K562 (cell line): ENCODE results near the gene GALNT7. TPM values are rescaled to one million over a fixed set of nuclear protein-coding genes. Genes with fewer than 3 reads are reported as not detected.

Experiments
- ATF7 ChIP-seq: fragments of 450-650 bp; IDR thresholded peaks from 2 replicates; pipeline ENCODE4 v1.7.1; 2014; ENCODE audit warnings: mild to moderate bottlenecking, moderate library complexity
- CTBP1 ChIP-seq: fragments of 450-650 bp; IDR thresholded peaks from 2 replicates; pipeline ENCODE4 v1.6.1; 2016; ENCODE audit warnings: borderline replicate concordance
- CXXC5 ChIP-seq: fragments of 250-450 bp; sonication (Bioruptor Pico); IDR thresholded peaks from 2 replicates; pipeline ENCODE4 v1.8.0; 2022; ENCODE audit warnings: inconsistent platforms, mild to moderate bottlenecking, moderate library complexity
- DPF2 ChIP-seq: fragments of 450-650 bp; IDR thresholded peaks from 2 replicates; pipeline ENCODE4 v1.6.1; 2016
- ESRRA ChIP-seq: fragments of 450-650 bp; IDR thresholded peaks from 2 replicates; pipeline ENCODE4 v1.6.1; 2014; ENCODE audit warnings: low read depth, mild to moderate bottlenecking, moderate library complexity, borderline replicate concordance
- HDAC1 ChIP-seq, 2 experiments: fragments of 450-650 bp; IDR thresholded peaks; 2 replicates each; pipeline ENCODE4 v1.6.1; 2016 to 2017; ENCODE audit warnings: inconsistent platforms in 1 of 2, mild to moderate bottlenecking in 1 of 2, moderate library complexity in 1 of 2
- HIVEP1 ChIP-seq: fragments of 250-450 bp; sonication (Bioruptor Pico); IDR thresholded peaks from 2 replicates; pipeline ENCODE4 v1.4.0; 2020; ENCODE audit warnings: mild to moderate bottlenecking
- MAZ ChIP-seq, 2 experiments: fragments of 450-650 bp in 1 of 2; sonication (generic) in 1 of 2; formaldehyde crosslinking; IDR thresholded peaks in 1 of 2; conservative IDR thresholded peaks in 1 of 2; 2 replicates each; pipeline versions ENCODE4 v1.4.0 to v1.5.0; 2020; ENCODE audit warnings: mild to moderate bottlenecking in 1 of 2, missing genetic modification reagents in 1 of 2
- PHF20 ChIP-seq: fragments of 450-650 bp; IDR thresholded peaks from 2 replicates; pipeline ENCODE4 v1.6.1; 2018; ENCODE audit not compliant: partially characterized antibody
- REST ChIP-seq, 2 experiments: fragments of 450-650 bp; formaldehyde crosslinking in 1 of 2; IDR thresholded peaks; 2 replicates each; pipeline versions ENCODE4 v1.4.0 to v1.6.1; 2014 to 2020; ENCODE audit warnings: mild to moderate bottlenecking in 2 of 2, borderline replicate concordance in 1 of 2, low read depth in 1 of 2
- SMAD4 ChIP-seq: fragments of 250-450 bp; sonication (Bioruptor Pico); conservative IDR thresholded peaks from 2 replicates; pipeline ENCODE4 v1.8.0; 2021; ENCODE audit warnings: inconsistent platforms, mild to moderate bottlenecking, moderate library complexity
- TARDBP ChIP-seq: fragments of 450-650 bp; IDR thresholded peaks from 2 replicates; pipeline ENCODE4 v1.6.1; 2016
- TCF7L2 ChIP-seq: fragments of 150-350 bp; IDR thresholded peaks from 2 replicates; pipeline ENCODE4 v1.6.1; 2016; ENCODE audit warnings: low read depth, mild to moderate bottlenecking, low read length, moderate library complexity
- VEZF1 ChIP-seq: fragments of 200-800 bp; sonication (Bioruptor generic); IDR thresholded peaks from 2 replicates; pipeline ENCODE4 v1.6.1; 2017; ENCODE audit warnings: missing genetic modification characterization, missing compliant biosample characterization
- ZBTB12 ChIP-seq: fragments of 250-450 bp; sonication (Bioruptor Pico); IDR thresholded peaks from 2 replicates; pipeline ENCODE4 v1.4.0; 2020
- ZNF224 ChIP-seq: sonication (generic); formaldehyde crosslinking; IDR thresholded peaks from 2 replicates; pipeline ENCODE4 v1.8.0; 2022; ENCODE audit warnings: mild to moderate bottlenecking, missing genetic modification reagents
- ZNF316 ChIP-seq: fragments of 450-650 bp; IDR thresholded peaks from 2 replicates; pipeline ENCODE4 v1.6.1; 2016
- ZNF384 ChIP-seq: IDR thresholded peaks from 2 replicates; pipeline ENCODE4 v1.6.1; 2012; ENCODE audit warnings: low read depth, low read length, improper control_type of control experiment
- ZNF444 ChIP-seq: fragments of 250-450 bp; sonication (Bioruptor Pico); IDR thresholded peaks from 2 replicates; pipeline ENCODE4 v1.4.0; 2020; ENCODE audit warnings: mild to moderate bottlenecking, moderate library complexity
- polyA plus RNA-seq, 8 experiments: library from polyadenylated mRNA; depleted of rRNA in 4 of 8; stranded (reverse) in 5 of 8; unstranded in 3 of 8; fragments of >200 nt; fragmentation: Nextera tagmentation in 2 of 8; fragmentation: Illumina TruSeq in 1 of 8; extraction: Ambion mirVana in 2 of 8; extraction: Trizol in 1 of 8; gene quantifications; 2 replicates each; pipeline versions ENCODE4 v1.2.1 to v1.2.3, GENCODE V29; 2011 to 2014; ENCODE audit warnings: inconsistent platforms in 1 of 8, missing spikeins in 1 of 8
- total RNA-seq, 7 experiments: library from RNA; depleted of rRNA in 6 of 7; stranded (reverse); fragments of >200 nt in 6 of 7; fragmentation: Illumina TruSeq in 2 of 7; extraction: Trizol in 2 of 7; gene quantifications; 2 replicates each; pipeline versions ENCODE4 v1.2.1 to v1.2.3, GENCODE V29; 2011 to 2021; ENCODE audit warnings: low replicate concordance in 1 of 7

The GALNT7 gene
- total and polyA plus RNA-seq, 9 of the 15 experiments (the other 6 are each of a cell fraction or from before 2014, with no cell fraction given): 16.7 to 38.7 (median 31.1) TPM

GRCh38 chr4:173168396-173169177 is at the start of gene GALNT7 (continued):
- no peak for TF ChIP-seq REST (IDR thresholded peaks at IDR 0.05; ENCODE audit: borderline replicate concordance)
- TF ChIP-seq REST (CRISPR knock-in tag; IDR thresholded peaks at IDR 0.05; ENCODE audit: low read depth): no peak
- TF ChIP-seq ZNF224: no peak
- TF ChIP-seq HIVEP1 (CRISPR knock-in tag): no peak
- no peak for TF ChIP-seq ESRRA
- TF ChIP-seq SMAD4 (CRISPR knock-in tag): no peak
- TF ChIP-seq CXXC5 (CRISPR knock-in tag): 0 out of 2 replicates have a peak, but pooled peaks have one; percentile 2
- TF ChIP-seq HDAC1 (IDR thresholded peaks at IDR 0.05): peak in 1 of 2 experiments; percentile 65; a peak in 2 of 4 replicates
- peak; percentile 27; the same call in 1 of the 2 replicates for TF ChIP-seq ZNF316
- no peak for TF ChIP-seq TARDBP
- peak; percentile 92 for TF ChIP-seq VEZF1 (CRISPR knock-in tag)
- TF ChIP-seq CTBP1: no peak
- no peak for TF ChIP-seq TCF7L2
- peak; percentile 89 to 93 for TF ChIP-seq MAZ (CRISPR knock-in tag; conservative IDR thresholded peaks at IDR 0.05 in 1 of 2, IDR thresholded peaks at IDR 0.05 in 1 of 2)
- TF ChIP-seq ATF7: no peak
- TF ChIP-seq PHF20: no peak
- TF ChIP-seq ZNF384: no peak
- TF ChIP-seq ZNF444 (CRISPR knock-in tag): no peak
- TF ChIP-seq ZBTB12 (CRISPR knock-in tag): no peak
- TF ChIP-seq DPF2: no peak
